ENCODE data around the gene GRK2. TPM values are rescaled to one million over a fixed set of nuclear protein-coding genes. Genes with fewer than 3 reads are reported as not detected.

GRK2 gene
- total and polyA plus RNA-seq, 3 donors from 2014 or later, result 45.6 to 87.6 (median 64.3) TPM

Other genes with a start within 250 kb of the GRK2 start
- gene SYT12, start 243.3 kb upstream of the GRK2 start, total RNA-seq, result 1 to 10 TPM; 3.4 to 4.2 TPM
- 3.7 TPM for gene SYT12, start 243.3 kb upstream of the GRK2 start, polyA plus RNA-seq (ENCODE audit: insufficient read depth, low read depth, low replicate concordance)
- gene RHOD, start 209.6 kb upstream of the GRK2 start, total RNA-seq, result 10 to 100 TPM; 11.1 to 13.9 TPM
- 10.6 TPM for gene RHOD, start 209.6 kb upstream of the GRK2 start, polyA plus RNA-seq (ENCODE audit: insufficient read depth, low read depth, low replicate concordance)
- gene KDM2A, start 147.2 kb upstream of the GRK2 start, total RNA-seq, result 100 to 1,000 TPM; 142 to 169 TPM
- gene KDM2A, start 147.2 kb upstream of the GRK2 start, polyA plus RNA-seq (ENCODE audit: insufficient read depth, low read depth, low replicate concordance), result 106 TPM
- 10 to 100 TPM; 66.2 to 73.3 TPM for gene ANKRD13D, start 22.8 kb downstream of the GRK2 start, total RNA-seq
- 32.8 TPM for gene ANKRD13D, start 22.8 kb downstream of the GRK2 start, polyA plus RNA-seq (ENCODE audit: insufficient read depth, low read depth, low replicate concordance)
- gene SSH3, start 37.1 kb downstream of the GRK2 start, total RNA-seq, result 1 to 10 TPM; 6.9 to 9.8 TPM
- gene SSH3, start 37.1 kb downstream of the GRK2 start, polyA plus RNA-seq (ENCODE audit: insufficient read depth, low read depth, low replicate concordance), result 8.6 TPM
- 10 to 100 TPM; 53.8 to 59.1 TPM for gene POLD4, start 87.1 kb downstream of the GRK2 start, total RNA-seq
- 54.6 TPM for gene POLD4, start 87.1 kb downstream of the GRK2 start, polyA plus RNA-seq (ENCODE audit: insufficient read depth, low read depth, low replicate concordance)
- gene CLCF1, start 107.1 kb downstream of the GRK2 start, total RNA-seq, result 1 to 10 TPM; 3.7 to 6.8 TPM
- 2.7 TPM for gene CLCF1, start 107.1 kb downstream of the GRK2 start, polyA plus RNA-seq (ENCODE audit: insufficient read depth, low read depth, low replicate concordance)
- gene RAD9A, start 125.5 kb downstream of the GRK2 start, total RNA-seq, result 10 to 100 TPM; 35.8 to 46.2 TPM
- 25.7 TPM for gene RAD9A, start 125.5 kb downstream of the GRK2 start, polyA plus RNA-seq (ENCODE audit: insufficient read depth, low read depth, low replicate concordance)
- 100 to 1,000 TPM; 100 to 129 TPM for gene PPP1CA, start 135.4 kb downstream of the GRK2 start, total RNA-seq
- 79.7 TPM for gene PPP1CA, start 135.4 kb downstream of the GRK2 start, polyA plus RNA-seq (ENCODE audit: insufficient read depth, low read depth, low replicate concordance)
- gene TBC1D10C, start 137.6 kb downstream of the GRK2 start, total RNA-seq, result 1 to 10 TPM; 1.8 to 3.8 TPM
- gene TBC1D10C, start 137.6 kb downstream of the GRK2 start, polyA plus RNA-seq (ENCODE audit: insufficient read depth, low read depth, low replicate concordance), result 3.3 TPM
- 1 to 10 TPM in 1 of 2 donors, under 1 TPM in 1; 0.74 to 1.3 TPM for gene CARNS1, start 149.2 kb downstream of the GRK2 start, total RNA-seq
- gene CARNS1, start 149.2 kb downstream of the GRK2 start, polyA plus RNA-seq (ENCODE audit: insufficient read depth, low read depth, low replicate concordance), result 1.6 TPM
- gene RPS6KB2, start 162.0 kb downstream of the GRK2 start, total RNA-seq, result 10 to 100 TPM; 46.5 to 47.4 TPM
- 30.1 TPM for gene RPS6KB2, start 162.0 kb downstream of the GRK2 start, polyA plus RNA-seq (ENCODE audit: insufficient read depth, low read depth, low replicate concordance)
- 1 to 10 TPM; 3.1 to 5.2 TPM for gene PTPRCAP, start 171.2 kb downstream of the GRK2 start, total RNA-seq
- 5.6 TPM for gene PTPRCAP, start 171.2 kb downstream of the GRK2 start, polyA plus RNA-seq (ENCODE audit: insufficient read depth, low read depth, low replicate concordance)
- 10 to 100 TPM; 34.6 to 48.6 TPM for gene CORO1B, start 177.0 kb downstream of the GRK2 start, total RNA-seq
- gene CORO1B, start 177.0 kb downstream of the GRK2 start, polyA plus RNA-seq (ENCODE audit: insufficient read depth, low read depth, low replicate concordance), result 34.3 TPM
- not detected for gene GPR152, start 186.3 kb downstream of the GRK2 start, total RNA-seq
- gene GPR152, start 186.3 kb downstream of the GRK2 start, polyA plus RNA-seq (ENCODE audit: insufficient read depth, low read depth, low replicate concordance), result not detected
- 1 to 10 TPM in 1 of 2 donors, under 1 TPM in 1; 0.87 to 1.2 TPM for gene CABP4, start 188.9 kb downstream of the GRK2 start, total RNA-seq
- 0.98 TPM for gene CABP4, start 188.9 kb downstream of the GRK2 start, polyA plus RNA-seq (ENCODE audit: insufficient read depth, low read depth, low replicate concordance)
- 100 to 1,000 TPM; 126 to 149 TPM for gene TMEM134, start 202.8 kb downstream of the GRK2 start, total RNA-seq
- 97.5 TPM for gene TMEM134, start 202.8 kb downstream of the GRK2 start, polyA plus RNA-seq (ENCODE audit: insufficient read depth, low read depth, low replicate concordance)
- gene AIP, start 216.6 kb downstream of the GRK2 start, total RNA-seq, result 10 to 100 TPM; 34.6 to 61.7 TPM
- 60.7 TPM for gene AIP, start 216.6 kb downstream of the GRK2 start, polyA plus RNA-seq (ENCODE audit: insufficient read depth, low read depth, low replicate concordance)
- gene PITPNM1, start 238.9 kb downstream of the GRK2 start, total RNA-seq, result 10 to 100 TPM; 15.5 to 23.5 TPM
- gene PITPNM1, start 238.9 kb downstream of the GRK2 start, polyA plus RNA-seq (ENCODE audit: insufficient read depth, low read depth, low replicate concordance), result 19.6 TPM
- 10 to 100 TPM; 26.4 to 38.0 TPM for gene CDK2AP2, start 241.7 kb downstream of the GRK2 start, total RNA-seq
- 20.9 TPM for gene CDK2AP2, start 241.7 kb downstream of the GRK2 start, polyA plus RNA-seq (ENCODE audit: insufficient read depth, low read depth, low replicate concordance)

Measured in testis (tissue), 3 donors.